Ovary (tissue), 3 donors: Measurements from ENCODE around the gene SRRM2.

Experiments
- CTCF ChIP-seq, 3 donors: fragments of 450-650 bp in 2 of 3; fragments of 200-600 bp in 1 of 3; IDR thresholded peaks; one replicate each; pipeline versions ENCODE4 v1.5.1 to v1.8.0; 2016 to 2022; ENCODE audit warnings: antibody characterized with exemption in 3 of 3, mild to moderate bottlenecking in 1 of 3
- POLR2A ChIP-seq: fragments of 450-650 bp; IDR thresholded peaks from one replicate; pipeline ENCODE4 v1.6.1; 2017; ENCODE audit warnings: antibody characterized with exemption, mild to moderate bottlenecking, moderate library complexity
- donor health status: DM: no; HTN: no; CAD: no.

GRCh38 chr16:2775131-2775716 lies 22.8 kb downstream of the SRRM2 start:
- TF ChIP-seq POLR2A (no peak), CTCF (IDR thresholded peaks at IDR 0.05) (no peak)
